Activated naive CD4-positive, alpha-beta T cell treated with anti-CD3 and anti-CD28 coated beads for 36 hours (primary cell): ENCODE data around the gene GABBR1. TPM values are rescaled to one million over a fixed set of nuclear protein-coding genes. Genes with fewer than 3 reads are reported as not detected.

Experiments used
- CTCF ChIA-PET: fragments of 350-600 bp; sonication (Branson Sonifier 250); formaldehyde crosslinking; loops from one replicate; lab custom pipeline; 2021; ENCODE audit warnings: antibody characterized with exemption; lab: Charles Lee
- DNase-seq: peaks from one replicate; pipeline ENCODE4 v3.0.0-alpha.2; 2020
- H3K27ac Mint-ChIP-seq: one replicate; pipeline ENCODE4 v1.8.0; 2021; ENCODE audit warnings: mild to moderate bottlenecking, mixed read lengths
- H3K27me3 Mint-ChIP-seq: one replicate; pipeline ENCODE4 v1.8.0; 2021; ENCODE audit warnings: low read depth, mixed read lengths
- H3K36me3 Mint-ChIP-seq: one replicate; pipeline ENCODE4 v1.8.0; 2021; ENCODE audit warnings: low read depth, mixed read lengths
- H3K4me1 Mint-ChIP-seq: one replicate; pipeline ENCODE4 v1.8.0; 2021; ENCODE audit warnings: low read depth, mixed read lengths
- H3K4me3 Mint-ChIP-seq: one replicate; pipeline ENCODE4 v1.8.0; 2021; ENCODE audit warnings: mild to moderate bottlenecking, moderate library complexity, mixed read lengths
- H3K9me3 Mint-ChIP-seq: one replicate; pipeline ENCODE4 v1.8.0; 2021; ENCODE audit warnings: mixed read lengths
- intact Hi-C: fragments of 100-400 bp; cut with micrococcal nuclease; formaldehyde crosslinking; loops from one replicate; pipeline ENCODE4 v1.15.1; 2023
- total RNA-seq, 2 experiments: library from RNA; stranded (reverse); gene quantifications; one replicate each; pipeline ENCODE4 v1.2.3, GENCODE V29; 2021

GABBR1 gene
- total RNA-seq, 2 experiments from 2014 or later: 8.0 to 11.2 TPM

DNA sequence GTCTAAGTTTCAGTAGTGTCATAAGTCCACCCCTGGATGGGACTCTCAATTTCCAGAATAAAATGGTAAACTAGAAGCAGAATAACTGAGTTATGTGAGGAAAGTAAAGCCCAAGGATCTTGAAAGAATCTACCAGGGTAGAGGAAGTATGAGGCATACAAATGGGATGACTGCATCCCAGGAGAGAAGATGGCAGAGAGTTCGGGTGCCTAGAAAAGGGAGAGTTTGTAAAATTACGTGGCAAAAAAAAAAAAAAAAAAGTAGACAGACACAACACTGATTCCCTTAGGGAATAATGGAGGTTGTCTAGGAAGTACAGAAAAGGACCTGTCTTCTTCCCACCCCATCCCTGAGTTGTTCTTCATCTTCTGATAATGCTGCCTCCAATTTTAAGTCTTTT is 3.4 kb downstream of the GABBR1 start:
- Mint-ChIP-seq H3K9me3 (no peaks in the 10 kb centered on the region), H3K27me3 (peaks cover 3% of the 10 kb centered on the region), H3K4me3 (no peak overlapping the region), H3K36me3 (no peaks in the 10 kb centered on the region), H3K27ac (no peak overlapping the region), H3K4me1 (peaks cover 38% of the 10 kb centered on the region)
- no peak for DNase-seq
- CTCF ChIA-PET: interaction anchor here (0.6 to 3.9 kb wide), 5 partner anchors 8 to 27 kb away, joined by 5 to 21 read pairs (median 7); no protein-coding TSS in a partner anchor
- intact Hi-C loops: loop anchor here (5.0 kb wide), 1 partner anchor 792 kb away; no protein-coding TSS in a partner anchor

DNA sequence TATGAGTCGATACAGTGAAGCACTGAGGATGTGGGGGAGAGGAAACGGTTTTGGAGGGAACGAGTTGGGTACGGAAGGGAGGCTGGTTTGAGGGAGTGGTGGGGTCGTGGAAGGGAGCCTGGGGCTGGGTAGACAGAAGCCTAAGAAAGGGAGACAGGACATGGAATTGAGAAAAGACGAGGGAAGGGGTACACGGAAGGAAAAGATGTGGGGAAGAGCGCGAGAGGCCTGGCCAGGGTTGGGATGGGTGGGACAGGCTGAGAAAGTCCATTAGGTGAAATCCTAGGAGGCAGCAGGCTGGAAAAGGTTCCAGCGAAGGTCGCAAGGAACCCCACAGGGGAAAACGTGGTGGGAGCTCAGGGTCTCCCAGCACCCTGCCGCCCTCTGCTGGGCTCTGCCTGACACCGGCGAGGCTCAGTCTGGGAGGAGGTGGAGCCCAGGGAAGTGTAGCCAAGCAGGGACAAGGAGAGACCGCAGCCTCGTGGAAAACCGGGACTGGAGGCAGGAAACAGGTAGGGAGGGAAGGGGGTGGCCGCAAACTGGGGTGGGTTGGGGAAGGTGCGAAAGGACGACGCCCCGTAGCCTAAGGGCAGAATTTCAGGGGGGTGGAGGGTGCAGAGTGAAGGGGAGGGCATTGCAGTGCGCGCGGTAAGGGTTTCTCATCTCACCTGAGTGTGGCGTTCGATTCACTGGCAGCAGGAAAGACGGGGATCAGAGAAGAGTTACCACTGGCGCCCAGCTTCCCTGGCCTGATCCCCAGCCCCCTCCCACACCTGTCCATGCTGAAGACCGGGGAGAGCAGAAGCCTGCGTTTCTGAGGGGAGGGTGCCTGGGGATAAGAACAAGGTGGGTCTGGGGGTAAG is 4.3 kb downstream of the GABBR1 start:
- H3K36me3 Mint-ChIP-seq: no peaks in the 10 kb centered on the region
- intact Hi-C loops: loop anchor here (1.0 to 5.0 kb wide), 2 partner anchors 22 to 791 kb away; no protein-coding TSS in a partner anchor
- H3K4me3 Mint-ChIP-seq: peak overlapping the region; percentile 86
- H3K9me3 Mint-ChIP-seq: no peaks in the 10 kb centered on the region
- H3K4me1 Mint-ChIP-seq: peaks cover 36% of the 10 kb centered on the region
- H3K27ac Mint-ChIP-seq: no peak overlapping the region
- CTCF ChIA-PET: interaction anchor here (0.5 to 3.9 kb wide), 6 partner anchors 8 to 592 kb away, joined by 3 to 21 read pairs (median 4); no protein-coding TSS in a partner anchor
- peaks cover 3% of the 10 kb centered on the region for H3K27me3 Mint-ChIP-seq
- peak; percentile 76 for DNase-seq

DNA sequence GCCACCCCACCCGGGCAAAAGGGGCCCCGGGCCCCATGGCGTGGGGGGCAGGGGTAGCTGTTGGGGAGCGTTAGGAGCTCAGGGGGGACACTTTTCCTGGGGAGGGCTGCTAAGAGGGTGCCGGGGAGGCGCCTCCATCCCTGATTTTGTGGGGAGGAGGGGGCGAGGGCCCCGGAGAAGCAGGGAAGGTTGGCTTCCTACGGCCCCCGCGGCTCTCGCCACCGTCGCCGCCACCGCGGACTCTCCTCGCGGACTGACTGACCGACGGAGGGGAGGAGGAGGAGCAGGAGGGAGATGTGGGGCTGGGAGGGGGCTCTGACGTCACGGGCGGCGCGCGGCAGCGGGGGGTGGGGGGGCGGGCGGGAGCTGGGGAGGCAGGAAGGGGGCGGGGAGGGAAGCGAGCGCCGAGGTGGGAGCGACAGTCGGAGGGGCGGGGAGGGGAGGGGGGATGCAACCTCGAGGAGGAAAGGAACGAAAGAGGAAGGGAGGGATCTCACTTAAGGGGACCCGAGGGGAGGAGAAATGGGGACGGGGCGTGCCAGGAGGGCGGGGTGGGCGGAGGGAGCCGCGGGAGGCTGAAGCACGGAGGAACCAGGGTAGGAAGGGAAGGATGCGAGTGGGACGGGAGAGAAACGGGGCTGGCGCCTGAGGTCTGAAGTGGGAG is 5.1 kb downstream of the GABBR1 start:
- Mint-ChIP-seq H3K4me3 (peak overlapping the region; percentile 86), H3K4me1 (peaks cover 30% of the 10 kb centered on the region), H3K27me3 (peaks cover 3% of the 10 kb centered on the region), H3K27ac (no peak overlapping the region), H3K9me3 (no peaks in the 10 kb centered on the region), H3K36me3 (no peaks in the 10 kb centered on the region)
- CTCF ChIA-PET: interaction anchor here (1.1 to 3.9 kb wide), 6 partner anchors 8 to 26 kb away, joined by 3 to 21 read pairs (median 4); no protein-coding TSS in a partner anchor
- intact Hi-C loops: loop anchor here (1.0 to 5.0 kb wide), 2 partner anchors 22 to 791 kb away; no protein-coding TSS in a partner anchor
- DNase-seq: peak; percentile 49

DNA sequence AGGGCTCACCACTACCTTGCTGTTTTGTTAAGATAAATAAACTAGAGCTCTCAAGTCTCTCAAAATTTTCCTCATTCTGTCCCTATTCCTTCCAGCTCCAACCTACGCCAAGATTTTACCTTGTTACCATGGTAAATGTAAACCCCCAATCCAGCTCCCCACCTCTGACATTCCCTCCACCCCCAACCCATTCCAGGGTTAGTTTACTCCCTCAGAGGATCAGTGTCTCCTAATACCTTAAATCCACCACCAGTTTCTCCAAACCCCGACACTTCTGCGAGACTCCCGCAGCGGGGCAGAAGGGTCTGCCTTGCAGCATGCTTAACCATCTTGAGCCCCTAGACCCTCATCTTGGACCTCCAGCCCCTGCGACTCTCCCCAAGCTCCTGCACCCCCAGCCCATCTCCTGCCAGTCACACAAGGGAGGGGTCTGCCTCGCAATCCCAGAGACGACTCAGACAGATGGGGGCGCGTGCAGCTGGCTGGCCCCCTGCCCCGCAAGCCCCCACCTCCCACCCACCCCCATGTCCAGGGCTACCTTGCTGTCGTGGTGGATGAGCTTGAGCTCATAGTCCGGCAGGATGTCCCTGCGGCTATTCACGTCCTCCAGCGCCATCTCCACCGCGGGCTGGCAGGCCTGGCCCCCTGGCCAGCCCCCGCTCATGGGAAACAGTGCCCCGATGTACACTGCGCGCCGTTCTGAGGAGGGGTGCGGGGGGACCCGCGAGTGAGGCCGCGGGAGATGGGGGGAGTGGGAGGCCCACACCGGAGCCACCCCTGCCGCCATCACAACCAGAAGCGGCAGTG is 5.8 kb downstream of the GABBR1 start:
- CTCF ChIA-PET: interaction anchor here (1.0 to 4.4 kb wide), 3 partner anchors 9 to 27 kb away, joined by 3 to 19 read pairs (median 4); no protein-coding TSS in a partner anchor
- DNase-seq: no peak

DNA sequence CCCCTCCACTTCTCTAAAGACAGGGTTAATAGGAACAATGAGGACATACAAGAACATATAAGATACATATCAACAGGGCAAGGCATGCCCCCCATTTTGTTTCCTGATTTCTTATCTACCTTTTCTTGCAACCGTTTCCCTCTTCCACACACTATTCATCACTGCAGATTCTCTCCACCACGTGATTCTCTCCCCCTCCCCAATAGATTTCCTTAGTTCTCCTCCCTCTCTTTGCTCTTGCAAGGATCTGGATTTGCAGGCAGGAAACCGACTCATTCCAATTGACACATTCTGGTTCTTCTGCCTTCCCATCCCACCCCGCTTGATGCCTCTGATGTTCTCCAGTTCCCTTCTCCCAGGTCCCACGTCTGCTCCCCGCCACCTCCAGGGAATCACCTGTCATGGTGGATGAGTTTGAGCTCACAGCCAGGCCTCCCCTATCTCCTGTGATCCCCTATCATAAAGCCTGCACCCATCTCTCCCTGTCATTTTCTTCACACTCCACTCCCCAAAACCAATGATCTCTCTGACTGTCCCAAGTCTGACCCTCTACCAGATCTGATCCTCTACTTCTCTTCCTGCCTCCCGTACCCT is 7.5 kb downstream of the GABBR1 start:
- Mint-ChIP-seq H3K4me3 (no peak overlapping the region), H3K27ac (no peak overlapping the region)

More for the DNA sequence above, 5.8 kb downstream of the GABBR1 start:
- no peaks in the 10 kb centered on the region for H3K9me3 Mint-ChIP-seq
- H3K36me3 Mint-ChIP-seq: no peaks in the 10 kb centered on the region
- peaks cover 30% of the 10 kb centered on the region for H3K4me1 Mint-ChIP-seq
- no peak overlapping the region for H3K27ac Mint-ChIP-seq
- intact Hi-C loops: loop anchor here (5.0 kb wide), 1 partner anchor 790 kb away; no protein-coding TSS in a partner anchor
- peak overlapping the region; percentile 38 for H3K4me3 Mint-ChIP-seq
- H3K27me3 Mint-ChIP-seq: peaks cover 3% of the 10 kb centered on the region

DNA sequence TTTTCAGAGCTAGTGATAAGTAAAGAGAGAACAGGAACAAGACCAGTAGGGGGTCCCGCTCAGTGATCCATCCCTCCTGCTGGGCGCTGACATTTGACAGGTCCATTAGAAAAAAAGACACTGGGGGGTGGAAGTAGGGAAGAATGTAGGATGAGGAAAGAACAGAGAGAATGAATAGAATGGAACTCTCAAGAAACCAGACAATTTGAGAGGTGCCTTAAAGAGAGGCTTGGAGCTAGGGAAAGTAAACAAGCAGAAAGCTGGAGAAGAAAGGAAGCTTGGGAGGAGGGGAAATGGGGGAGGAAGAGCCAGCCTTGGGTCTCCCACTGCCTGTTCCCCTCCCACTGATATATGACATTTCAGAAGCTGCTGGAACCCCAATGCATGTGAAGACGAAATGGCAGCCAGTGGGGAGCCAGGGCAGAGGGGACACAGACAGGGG is 8.4 kb downstream of the GABBR1 start:
- no peak for DNase-seq
- peaks cover 11% of the 10 kb centered on the region for H3K4me1 Mint-ChIP-seq
- H3K4me3 Mint-ChIP-seq: no peak overlapping the region
- CTCF ChIA-PET: interaction anchor here (1.9 to 4.4 kb wide), 2 partner anchors 26 to 29 kb away, joined by 11 to 19 read pairs; no protein-coding TSS in a partner anchor
- H3K9me3 Mint-ChIP-seq: no peaks in the 10 kb centered on the region
- H3K27ac Mint-ChIP-seq: no peak overlapping the region
- intact Hi-C loops: no loop called here
- peaks cover 3% of the 10 kb centered on the region for H3K27me3 Mint-ChIP-seq
- H3K36me3 Mint-ChIP-seq: peaks cover 4% of the 10 kb centered on the region

More for the DNA sequence above, 7.5 kb downstream of the GABBR1 start:
- intact Hi-C loops: loop anchor here (5.0 kb wide), 1 partner anchor 788 kb away; no protein-coding TSS in a partner anchor
- no peak for DNase-seq
- H3K27me3 Mint-ChIP-seq: peaks cover 3% of the 10 kb centered on the region
- H3K36me3 Mint-ChIP-seq: peaks cover 4% of the 10 kb centered on the region
- H3K9me3 Mint-ChIP-seq: no peaks in the 10 kb centered on the region
- CTCF ChIA-PET: interaction anchor here (0.6 to 4.4 kb wide), 3 partner anchors 25 to 44 kb away, joined by 5 to 19 read pairs (median 11); no protein-coding TSS in a partner anchor
- H3K4me1 Mint-ChIP-seq: peaks cover 16% of the 10 kb centered on the region

DNA sequence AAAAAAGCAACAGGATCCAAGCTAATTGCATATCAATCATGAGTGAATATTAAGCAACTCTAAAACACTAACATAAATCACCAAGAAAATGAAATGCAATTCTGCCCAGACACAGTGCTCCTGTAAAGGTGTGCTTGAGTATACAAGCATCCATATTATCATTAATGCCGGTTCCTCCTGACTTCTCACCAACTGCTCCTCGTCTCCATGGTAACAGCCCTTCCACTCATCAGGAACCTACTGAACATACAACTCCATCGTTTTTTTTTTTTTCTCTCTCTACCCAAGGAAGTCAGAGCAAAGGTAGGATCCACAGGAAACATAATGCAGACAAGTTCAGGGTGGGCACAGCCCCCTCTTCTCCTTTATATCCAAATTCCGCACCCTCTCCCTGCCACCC is 12.4 kb downstream of the GABBR1 start:
- intact Hi-C loops: no loop called here
- no peak overlapping the region for H3K27ac Mint-ChIP-seq
- no peaks in the 10 kb centered on the region for H3K4me1 Mint-ChIP-seq
- no peak overlapping the region for H3K4me3 Mint-ChIP-seq
- peaks cover 4% of the 10 kb centered on the region for H3K36me3 Mint-ChIP-seq
- no peaks in the 10 kb centered on the region for H3K27me3 Mint-ChIP-seq
- no peaks in the 10 kb centered on the region for H3K9me3 Mint-ChIP-seq
- CTCF ChIA-PET: interaction anchor here (0.9 to 1.7 kb wide), 3 partner anchors 8 to 33 kb away, joined by 3 to 6 read pairs (median 4); no protein-coding TSS in a partner anchor
- DNase-seq: no peak

DNA sequence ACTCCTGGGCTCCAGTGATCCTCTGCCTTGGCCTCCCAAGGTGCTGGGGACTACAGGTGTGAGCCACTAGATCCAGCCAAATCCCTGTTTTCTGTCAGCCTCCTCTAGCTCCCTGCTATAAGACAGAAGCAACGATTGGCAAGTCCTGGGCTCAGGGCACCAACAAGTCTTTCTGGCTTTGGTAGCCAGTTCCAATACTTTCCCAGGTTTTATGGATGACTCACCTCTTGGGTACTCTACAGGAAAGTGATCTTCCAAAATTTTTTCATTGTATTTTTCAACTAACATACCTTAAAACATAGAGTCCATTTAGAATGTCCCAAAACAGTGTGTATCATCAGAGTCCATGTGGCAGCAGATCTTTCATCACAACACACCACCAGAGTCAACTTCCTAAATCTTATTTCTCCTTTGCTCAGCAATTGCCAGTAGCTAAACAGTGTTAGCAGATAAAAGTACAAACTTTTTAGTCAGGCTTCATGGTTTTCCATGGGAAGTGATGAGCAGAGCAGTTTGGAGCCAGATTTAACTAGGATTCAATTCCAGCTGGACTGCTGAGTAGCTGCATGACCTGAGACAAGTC is 13.3 kb downstream of the GABBR1 start:
- H3K36me3 Mint-ChIP-seq: peaks cover 4% of the 10 kb centered on the region
- no peak for DNase-seq
- no peaks in the 10 kb centered on the region for H3K9me3 Mint-ChIP-seq
- no peak overlapping the region for H3K4me3 Mint-ChIP-seq
- intact Hi-C loops: no loop called here
- H3K4me1 Mint-ChIP-seq: no peaks in the 10 kb centered on the region
- H3K27ac Mint-ChIP-seq: no peak overlapping the region
- H3K27me3 Mint-ChIP-seq: no peaks in the 10 kb centered on the region
- CTCF ChIA-PET: interaction anchor here (0.6 to 1.7 kb wide), 4 partner anchors 9 to 705 kb away, joined by 3 to 6 read pairs (median 4); no protein-coding TSS in a partner anchor

DNA sequence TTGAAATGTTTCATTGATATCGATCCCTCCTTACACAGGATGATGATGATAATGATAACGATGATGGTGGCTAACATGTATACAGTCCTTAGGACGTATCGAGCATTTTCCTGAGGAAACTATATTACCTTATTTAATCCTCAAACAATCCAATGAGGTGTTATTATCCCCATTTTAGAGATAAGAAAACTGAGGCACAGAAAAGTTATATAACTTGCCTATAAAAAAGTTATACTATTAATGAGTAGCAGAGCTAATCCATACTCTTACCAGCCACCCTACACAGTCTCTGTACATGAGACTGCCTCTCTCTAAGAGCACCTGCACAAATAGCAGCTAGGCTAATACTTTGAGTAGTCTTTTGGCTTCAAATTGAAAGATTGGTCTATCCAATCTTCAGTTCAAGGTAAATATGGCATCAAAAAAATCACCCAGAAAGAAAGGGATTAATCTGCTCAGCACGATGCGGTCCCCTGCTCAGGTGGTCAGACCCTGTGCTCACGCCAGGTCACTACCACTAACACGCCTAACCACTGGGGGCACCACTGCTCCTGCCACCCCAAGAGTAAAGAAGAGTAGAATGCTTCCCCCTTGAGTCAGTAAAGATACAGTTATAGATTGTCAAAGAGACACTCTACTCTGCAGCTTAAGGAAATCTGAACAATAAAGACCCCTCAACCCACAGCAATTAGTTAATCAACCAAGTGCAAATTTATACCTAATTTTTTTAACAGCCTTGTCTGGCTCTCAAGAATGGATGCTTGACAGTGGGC is 15.0 kb downstream of the GABBR1 start:
- Mint-ChIP-seq H3K4me3 (no peak overlapping the region), H3K27ac (no peak overlapping the region)
- intact Hi-C loops: no loop called here

DNA sequence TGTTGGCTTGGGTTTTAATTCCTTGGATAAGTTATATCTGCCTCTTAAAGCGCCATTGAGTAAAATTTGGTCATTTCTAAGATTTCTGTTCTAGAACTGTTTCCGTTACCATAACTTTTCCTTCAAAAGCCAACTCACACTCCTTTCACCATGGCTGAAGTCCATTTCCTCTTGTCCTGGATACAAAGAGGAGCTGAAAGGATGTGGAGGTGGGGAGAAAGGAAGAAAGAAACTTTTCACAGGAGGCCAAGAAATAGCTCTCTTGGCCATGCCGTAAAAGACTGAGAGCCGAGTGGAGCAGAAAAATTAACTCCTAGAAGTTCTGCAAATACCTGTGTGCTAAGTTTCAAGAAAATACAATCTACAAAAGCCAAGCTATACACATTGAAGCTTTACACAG is 21.6 kb downstream of the GABBR1 start:
- DNase-seq: no peak
- Mint-ChIP-seq H3K36me3 (peaks cover 9% of the 10 kb centered on the region), H3K4me3 (no peak overlapping the region), H3K27me3 (no peaks in the 10 kb centered on the region), H3K9me3 (no peaks in the 10 kb centered on the region), H3K27ac (no peak overlapping the region), H3K4me1 (no peaks in the 10 kb centered on the region)
- CTCF ChIA-PET: interaction anchor here (0.7 to 2.0 kb wide), 4 partner anchors 38 to 120 kb away, joined by 3 to 8 read pairs (median 5); no protein-coding TSS in a partner anchor
- intact Hi-C loops: no loop called here

More for the DNA sequence above, 15.0 kb downstream of the GABBR1 start:
- Mint-ChIP-seq H3K9me3 (no peaks in the 10 kb centered on the region), H3K4me1 (no peaks in the 10 kb centered on the region), H3K36me3 (peaks cover 11% of the 10 kb centered on the region), H3K27me3 (no peaks in the 10 kb centered on the region)
- no peak for DNase-seq
- CTCF ChIA-PET: interaction anchor here (1.5 to 4.4 kb wide), 2 partner anchors 9 to 36 kb away, joined by 3 to 18 read pairs; no protein-coding TSS in a partner anchor
